H54 (cell line): ENCODE data around the gene LIN9.
"Not testable (repeated sequence)": the region's sequence is repeated elsewhere in the genome, so short reads cannot be mapped to it uniquely, and the experiment has no call there.

Experiments used
- DNase-seq: peaks from one replicate; pipeline ENCODE4 v3.0.0; 2011; ENCODE audit warnings: low spot score, mixed read lengths; ENCODE audit not compliant: insufficient read length
- FAIRE-seq: peaks from 3 replicates; lab custom pipeline; 2011; peaks lifted over from hg19 to GRCh38; lab: Jason Lieb, UNC
- POLR2A ChIP-seq: IDR thresholded peaks from 2 replicates; pipeline ENCODE4 v1.6.1; 2011; ENCODE audit warnings: low read depth, mild to moderate bottlenecking, low read length

The LIN9 gene

DNA sequence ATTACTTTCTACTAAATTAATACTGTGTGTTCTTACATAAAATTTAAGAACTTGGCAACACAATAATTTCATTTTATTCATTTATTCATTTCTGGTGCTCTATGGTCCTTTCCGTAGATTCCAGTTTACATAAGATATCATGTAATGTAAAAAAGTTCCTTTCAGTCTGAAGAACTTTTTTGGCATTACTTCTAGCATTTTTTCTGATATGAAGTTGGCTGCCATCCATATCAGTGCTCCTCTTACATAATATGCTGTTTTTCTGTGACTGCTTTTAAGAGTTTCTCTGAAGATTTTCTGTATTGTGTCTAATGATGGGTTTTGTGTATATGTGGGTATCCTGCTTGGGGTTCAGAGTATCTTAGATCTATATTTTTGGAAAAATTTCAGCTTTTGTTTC is 34.8 kb downstream of the LIN9 start:
- no peak for FAIRE-seq
- TF ChIP-seq POLR2A, result no peak
- no peak for DNase-seq

DNA sequence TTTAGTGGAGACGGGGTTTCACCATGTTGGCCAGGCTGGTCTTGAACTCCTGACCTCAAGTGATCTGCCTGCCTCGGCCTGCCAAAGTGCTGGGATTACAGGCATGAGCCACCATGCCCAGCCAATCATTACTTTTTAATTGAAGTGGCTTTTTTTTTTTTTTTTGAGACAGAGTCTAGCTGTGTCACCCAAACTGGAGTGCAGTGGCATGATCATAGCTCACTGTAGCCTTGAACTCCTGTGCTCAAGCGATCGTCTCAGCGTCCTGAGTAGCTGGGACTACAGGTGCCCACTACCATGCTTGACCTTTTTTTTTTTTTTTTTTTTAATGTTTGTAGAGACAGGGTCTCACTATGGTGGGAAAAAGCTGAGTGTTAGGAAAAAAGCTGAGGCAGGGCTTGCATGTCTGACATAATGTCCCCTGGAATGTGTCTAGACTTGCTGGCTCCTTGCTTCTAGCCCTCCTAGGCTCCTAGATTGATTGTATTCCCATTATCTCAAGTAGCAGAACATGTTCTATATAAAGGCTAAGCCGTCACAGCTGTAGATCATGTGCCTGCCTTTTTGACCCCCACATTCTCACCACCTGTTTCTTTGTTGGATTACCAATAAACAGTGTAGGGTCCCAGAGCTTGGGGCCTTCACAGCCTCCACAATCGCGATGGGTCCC is 36.6 kb downstream of the LIN9 start:
- not testable (repeated sequence) for DNase-seq, FAIRE-seq

DNA sequence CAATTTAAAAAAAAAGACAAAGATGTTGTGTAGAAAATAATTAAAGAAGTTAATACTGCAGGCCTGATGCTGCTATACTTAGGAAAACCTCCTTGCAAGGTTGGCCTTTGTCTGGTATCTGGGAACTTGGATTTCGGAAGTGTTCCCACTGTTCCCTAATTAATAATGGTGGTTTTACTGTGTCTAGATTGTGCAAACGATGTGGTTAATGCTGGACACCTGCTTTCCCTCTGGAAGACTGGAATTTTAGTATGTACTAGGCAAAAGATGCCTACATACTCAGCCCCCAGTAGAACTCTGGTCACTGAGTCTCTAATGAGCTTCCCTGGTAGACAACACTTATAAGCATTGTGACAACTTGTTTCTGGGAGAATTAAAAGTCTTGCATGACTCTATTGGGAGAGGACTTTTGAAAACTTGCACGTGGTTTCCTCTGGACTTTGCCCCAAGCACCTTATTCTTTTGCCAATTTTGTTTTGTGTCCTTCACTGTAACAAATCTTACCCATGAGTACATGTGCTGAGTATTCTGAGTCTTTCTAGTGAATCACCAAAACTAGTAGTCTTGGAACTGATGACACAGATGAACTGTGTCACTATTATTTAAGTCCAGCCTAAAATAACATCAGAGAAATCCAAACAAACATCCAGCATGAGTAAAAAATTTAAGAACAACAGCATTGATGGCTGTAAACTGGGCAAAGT is 40.4 kb downstream of the LIN9 start:
- FAIRE-seq, result peak; percentile 66
- TF ChIP-seq POLR2A, result no peak
- DNase-seq, result peak; percentile 23

- FAIRE-seq (no peak), DNase-seq (no peak)
- no peak for TF ChIP-seq POLR2A
Observed at GRCh38 chr1:226261818-226262217, 47.1 kb downstream of the LIN9 start.

- FAIRE-seq (no peak), DNase-seq (no peak)
- no peak for TF ChIP-seq POLR2A
Observed at GRCh38 chr1:226255380-226255779, 53.6 kb downstream of the LIN9 start.

GRCh38 chr1:226253933-226254332 is 55.0 kb downstream of the LIN9 start:
- TF ChIP-seq POLR2A, result no peak
- DNase-seq, result no peak
- FAIRE-seq, result no peak

DNA sequence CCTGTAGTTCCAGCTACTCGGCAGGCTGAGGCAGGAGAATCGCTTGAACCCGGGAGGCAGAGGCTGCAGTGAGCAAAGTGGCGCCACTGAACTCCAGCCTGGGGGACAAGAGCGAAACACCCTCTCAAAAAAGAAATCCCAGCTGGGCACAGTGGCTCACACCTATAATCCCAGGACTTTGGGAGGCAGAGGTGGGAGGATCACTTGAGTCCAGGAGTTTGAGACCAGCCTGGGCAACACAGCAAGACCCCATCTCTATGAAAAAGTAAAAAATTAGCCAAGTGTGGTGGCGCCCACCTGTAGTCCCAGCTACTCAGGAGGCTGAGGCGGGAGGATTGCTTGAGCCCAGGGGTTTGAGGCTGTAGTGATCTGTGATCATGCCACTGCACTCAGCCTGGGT is 56.1 kb downstream of the LIN9 start:
- FAIRE-seq, DNase-seq: not testable (repeated sequence)

- TF ChIP-seq POLR2A, result no peak
- FAIRE-seq, result no peak
- DNase-seq, result no peak
Observed at GRCh38 chr1:226250511-226250910, 58.5 kb downstream of the LIN9 start.

- no peak for FAIRE-seq
- TF ChIP-seq POLR2A, result no peak
- no peak for DNase-seq
Observed at GRCh38 chr1:226248796-226249195, 60.2 kb downstream of the LIN9 start.

GRCh38 chr1:226248091-226248490 is 60.9 kb downstream of the LIN9 start:
- FAIRE-seq, result no peak
- DNase-seq, result no peak
- no peak for TF ChIP-seq POLR2A

- TF ChIP-seq POLR2A, result no peak
- DNase-seq, result no peak
- FAIRE-seq, result no peak
Observed at GRCh38 chr1:226239421-226239820, 69.5 kb downstream of the LIN9 start.

DNA sequence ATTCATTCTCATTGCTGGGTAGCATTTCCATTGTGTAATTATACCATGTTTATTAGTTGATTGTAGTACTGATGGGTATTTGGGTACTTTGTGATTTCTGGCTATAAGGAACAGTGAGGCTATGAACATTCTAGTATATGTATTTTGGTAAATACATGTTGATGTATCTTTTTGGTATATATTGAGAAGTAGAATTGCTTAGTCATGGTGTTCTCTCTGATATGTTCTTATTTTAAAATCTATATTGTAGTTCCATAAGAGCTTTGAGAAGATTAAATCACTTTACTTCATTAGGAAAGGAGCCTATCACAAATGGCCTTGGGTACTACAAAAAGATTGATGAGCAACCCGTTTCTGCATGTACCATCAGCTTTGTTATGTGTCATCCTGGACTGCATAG is 72.1 kb downstream of the LIN9 start:
- no peak for FAIRE-seq
- TF ChIP-seq POLR2A, result no peak
- DNase-seq, result no peak

DNA sequence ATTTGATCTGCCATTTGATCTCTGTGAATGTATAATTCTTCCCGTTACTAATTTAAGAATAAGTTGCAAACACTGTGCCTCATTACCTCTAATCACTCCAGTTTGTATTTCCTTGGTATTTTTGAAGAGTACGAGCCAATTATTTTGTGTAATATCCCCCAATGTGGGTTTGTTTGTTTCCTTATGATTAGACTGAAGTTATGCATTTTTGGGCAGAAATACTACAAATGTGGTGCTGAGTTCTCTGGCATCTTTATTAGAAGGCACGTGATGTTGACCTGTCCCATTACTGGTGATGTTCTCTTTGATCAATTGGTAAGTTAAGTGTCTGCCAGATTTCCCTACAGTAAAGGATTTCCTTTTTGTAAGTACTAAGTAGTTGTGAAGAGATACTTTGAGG is 75.2 kb downstream of the LIN9 start:
- FAIRE-seq, result no peak
- DNase-seq, result no peak
- no peak for TF ChIP-seq POLR2A

DNA sequence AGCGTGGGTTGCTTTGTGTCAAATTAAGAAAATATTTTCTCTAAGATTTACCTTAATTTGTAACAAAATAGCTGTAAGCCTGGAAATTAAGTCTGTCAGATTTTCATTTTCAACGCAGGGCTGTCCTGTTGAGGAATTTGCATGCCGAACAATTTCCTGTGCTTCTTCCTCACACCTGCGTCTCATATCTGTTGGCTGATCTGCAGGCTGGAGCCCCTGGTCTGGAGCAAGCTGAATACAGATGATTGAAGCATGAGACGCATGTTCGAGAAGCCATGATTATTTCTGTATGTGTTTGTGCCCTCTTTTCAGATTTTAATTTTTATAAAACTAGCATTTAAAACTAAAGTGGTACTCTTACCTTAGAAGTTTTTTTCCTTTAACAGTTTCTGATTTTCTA is 75.7 kb downstream of the LIN9 start:
- no peak for FAIRE-seq
- no peak for DNase-seq
- TF ChIP-seq POLR2A, result no peak

DNA sequence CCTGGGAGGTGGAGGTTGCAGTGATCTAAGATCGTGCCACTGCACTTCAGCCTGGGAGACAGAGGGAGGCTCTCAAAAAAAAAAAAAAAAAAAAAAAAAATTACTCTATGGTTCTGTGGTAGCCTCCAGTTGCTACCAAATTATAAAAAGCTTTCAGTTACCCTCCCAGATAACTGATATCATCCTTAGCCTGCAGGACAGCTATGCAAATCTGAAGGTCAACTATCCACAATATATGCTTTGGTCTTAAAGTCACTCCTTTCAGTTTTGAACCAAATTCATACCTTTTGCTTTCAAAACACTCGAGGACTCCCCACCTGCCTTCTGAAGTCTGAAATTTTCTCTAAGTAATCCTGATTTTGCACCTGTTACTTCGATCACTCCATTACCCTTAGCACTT is 82.4 kb downstream of the LIN9 start:
- TF ChIP-seq POLR2A, result no peak
- FAIRE-seq (no peak), DNase-seq (no peak)
